Mesenchymal stem cell (in vitro differentiated cells and primary cell): Measurements from ENCODE around the gene METTL13. TPM values are rescaled to one million over a fixed set of nuclear protein-coding genes. Genes with fewer than 3 reads are reported as not detected.
A peak's percentile ranks its signal among the peaks of the same experiment; 100 is the strongest.

Source experiments
- DNase-seq: peaks from one replicate; pipeline ENCODE4 v3.0.0-alpha.2; 2013
- H2AFZ ChIP-seq: one replicate; pipeline ENCODE4 v1.6.1; 2013; ENCODE audit warnings: low read depth, mild to moderate bottlenecking, control low read depth, inconsistent platforms, low read length, moderate library complexity
- H2AK5ac ChIP-seq: 2 replicates; pipeline ENCODE4 v1.6.1; 2013; ENCODE audit warnings: low read length, moderate library complexity, mild to moderate bottlenecking, inconsistent platforms; ENCODE audit not compliant: severe bottlenecking
- H2BK120ac ChIP-seq: one replicate; pipeline ENCODE4 v1.6.1; 2013; ENCODE audit warnings: low read depth, mild to moderate bottlenecking, inconsistent platforms, low read length, moderate library complexity
- H2BK12ac ChIP-seq, 2 experiments: one replicate each; pipeline ENCODE4 v1.6.1; 2013; ENCODE audit warnings: inconsistent platforms in 2 of 2, low read length in 2 of 2, mild to moderate bottlenecking in 2 of 2, moderate library complexity in 2 of 2, control low read depth in 1 of 2
- H2BK15ac ChIP-seq: one replicate; pipeline ENCODE4 v1.6.1; 2013; ENCODE audit warnings: mild to moderate bottlenecking, low read depth, inconsistent platforms; ENCODE audit not compliant: poor library complexity, severe bottlenecking
- H2BK5ac ChIP-seq: 2 replicates; pipeline ENCODE4 v1.6.1; 2013; ENCODE audit warnings: low read depth, mild to moderate bottlenecking, low read length, control low read depth, inconsistent platforms; ENCODE audit not compliant: poor library complexity, severe bottlenecking
- H3K14ac ChIP-seq, 2 experiments: one replicate each; pipeline ENCODE4 v1.6.1; 2013; ENCODE audit warnings: inconsistent platforms in 2 of 2, low read length in 2 of 2, control low read depth in 1 of 2, mild to moderate bottlenecking in 1 of 2, moderate library complexity in 1 of 2
- H3K18ac ChIP-seq, 2 experiments: one replicate each; pipeline ENCODE4 v1.6.1; 2013; ENCODE audit warnings: inconsistent platforms in 2 of 2, low read length in 2 of 2, control low read depth in 1 of 2, low read depth in 1 of 2, mild to moderate bottlenecking in 1 of 2
- H3K23ac ChIP-seq, 2 experiments: one replicate each; pipeline ENCODE4 v1.6.1; 2013; ENCODE audit warnings: inconsistent platforms in 2 of 2, low read length in 2 of 2, mild to moderate bottlenecking in 2 of 2, moderate library complexity in 2 of 2, control low read depth in 1 of 2
- H3K27ac ChIP-seq: 2 replicates; pipeline ENCODE4 v1.5.1; 2013; ENCODE audit warnings: mild to moderate bottlenecking, moderate library complexity, low read length, control low read depth, inconsistent platforms; ENCODE audit not compliant: poor library complexity, severe bottlenecking
- H3K27me3 ChIP-seq, 2 experiments: 2 replicates each; pipeline versions ENCODE4 v1.6.1 to v1.7.0; 2013; ENCODE audit warnings: low read length in 2 of 2, mild to moderate bottlenecking in 2 of 2, moderate library complexity in 2 of 2, control low read depth in 1 of 2, inconsistent platforms in 1 of 2; ENCODE audit not compliant: control insufficient read depth in 1 of 2, insufficient read depth in 1 of 2
- H3K36me3 ChIP-seq, 2 experiments: 2 replicates each; pipeline versions ENCODE4 v1.6.1 to v1.7.0; 2013; ENCODE audit warnings: low read length in 2 of 2, control low read depth in 1 of 2, inconsistent platforms in 1 of 2, low read depth in 1 of 2, mild to moderate bottlenecking in 1 of 2; ENCODE audit not compliant: insufficient read depth in 2 of 2, control insufficient read depth in 1 of 2
- H3K4ac ChIP-seq, 2 experiments: one replicate each; pipeline ENCODE4 v1.6.1; 2013; ENCODE audit warnings: inconsistent platforms in 2 of 2, low read length in 2 of 2, mild to moderate bottlenecking in 2 of 2, moderate library complexity in 2 of 2, control low read depth in 1 of 2, low read depth in 1 of 2
- H3K4me1 ChIP-seq: 2 replicates; pipeline ENCODE4 v1.6.1; 2013; ENCODE audit warnings: low read depth, low read length, control low read depth; ENCODE audit not compliant: control insufficient read depth, insufficient read depth
- H3K4me2 ChIP-seq: 2 replicates; pipeline ENCODE4 v1.6.1; 2013; ENCODE audit warnings: low read length, mild to moderate bottlenecking, inconsistent platforms; ENCODE audit not compliant: poor library complexity, severe bottlenecking
- H3K4me3 ChIP-seq, 2 experiments: 2 replicates each; pipeline versions ENCODE4 v1.5.1 to v1.7.0; 2013; ENCODE audit warnings: low read length in 2 of 2, mild to moderate bottlenecking in 2 of 2, control low read depth in 1 of 2, low read depth in 1 of 2; ENCODE audit not compliant: insufficient read depth in 1 of 2
- H3K79me1 ChIP-seq: replicated peaks from 2 replicates; pipeline ENCODE4 v1.6.1; 2013; ENCODE audit warnings: mild to moderate bottlenecking, control low read depth, low read length, inconsistent platforms; ENCODE audit not compliant: poor library complexity, severe bottlenecking
- H3K9ac ChIP-seq: 2 replicates; pipeline ENCODE4 v1.7.0; 2013; ENCODE audit warnings: mild to moderate bottlenecking, low read length, moderate library complexity
- H3K9me3 ChIP-seq: 2 replicates; pipeline ENCODE4 v1.7.0; 2013; ENCODE audit warnings: mild to moderate bottlenecking, low read length; ENCODE audit not compliant: control insufficient read depth
- H4K8ac ChIP-seq: one replicate; pipeline ENCODE4 v1.6.1; 2013; ENCODE audit warnings: inconsistent platforms, mild to moderate bottlenecking, low read length, moderate library complexity
- H4K91ac ChIP-seq: one replicate; pipeline ENCODE4 v1.6.1; 2013; ENCODE audit warnings: mild to moderate bottlenecking, low read length, inconsistent platforms
- WGBS: methylation state at CpG from one replicate; pipeline ENCODE4 v1.1.7; 2013; ENCODE audit warnings: mixed read lengths; 5-methylcytosine and 5-hydroxymethylcytosine counted together
- polyA plus RNA-seq, 2 experiments: library from polyadenylated mRNA; stranded (reverse); fragments of 200-250 nt; gene quantifications; one replicate each; pipeline ENCODE4 v1.2.3, GENCODE V29; 2013

The METTL13 gene, protein sequence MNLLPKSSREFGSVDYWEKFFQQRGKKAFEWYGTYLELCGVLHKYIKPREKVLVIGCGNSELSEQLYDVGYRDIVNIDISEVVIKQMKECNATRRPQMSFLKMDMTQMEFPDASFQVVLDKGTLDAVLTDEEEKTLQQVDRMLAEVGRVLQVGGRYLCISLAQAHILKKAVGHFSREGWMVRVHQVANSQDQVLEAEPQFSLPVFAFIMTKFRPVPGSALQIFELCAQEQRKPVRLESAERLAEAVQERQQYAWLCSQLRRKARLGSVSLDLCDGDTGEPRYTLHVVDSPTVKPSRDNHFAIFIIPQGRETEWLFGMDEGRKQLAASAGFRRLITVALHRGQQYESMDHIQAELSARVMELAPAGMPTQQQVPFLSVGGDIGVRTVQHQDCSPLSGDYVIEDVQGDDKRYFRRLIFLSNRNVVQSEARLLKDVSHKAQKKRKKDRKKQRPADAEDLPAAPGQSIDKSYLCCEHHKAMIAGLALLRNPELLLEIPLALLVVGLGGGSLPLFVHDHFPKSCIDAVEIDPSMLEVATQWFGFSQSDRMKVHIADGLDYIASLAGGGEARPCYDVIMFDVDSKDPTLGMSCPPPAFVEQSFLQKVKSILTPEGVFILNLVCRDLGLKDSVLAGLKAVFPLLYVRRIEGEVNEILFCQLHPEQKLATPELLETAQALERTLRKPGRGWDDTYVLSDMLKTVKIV
- 10.4 TPM for polyA plus RNA-seq (2013, experiment 1 of 2)
- 11.3 TPM for polyA plus RNA-seq (2013, experiment 2 of 2)

DNA sequence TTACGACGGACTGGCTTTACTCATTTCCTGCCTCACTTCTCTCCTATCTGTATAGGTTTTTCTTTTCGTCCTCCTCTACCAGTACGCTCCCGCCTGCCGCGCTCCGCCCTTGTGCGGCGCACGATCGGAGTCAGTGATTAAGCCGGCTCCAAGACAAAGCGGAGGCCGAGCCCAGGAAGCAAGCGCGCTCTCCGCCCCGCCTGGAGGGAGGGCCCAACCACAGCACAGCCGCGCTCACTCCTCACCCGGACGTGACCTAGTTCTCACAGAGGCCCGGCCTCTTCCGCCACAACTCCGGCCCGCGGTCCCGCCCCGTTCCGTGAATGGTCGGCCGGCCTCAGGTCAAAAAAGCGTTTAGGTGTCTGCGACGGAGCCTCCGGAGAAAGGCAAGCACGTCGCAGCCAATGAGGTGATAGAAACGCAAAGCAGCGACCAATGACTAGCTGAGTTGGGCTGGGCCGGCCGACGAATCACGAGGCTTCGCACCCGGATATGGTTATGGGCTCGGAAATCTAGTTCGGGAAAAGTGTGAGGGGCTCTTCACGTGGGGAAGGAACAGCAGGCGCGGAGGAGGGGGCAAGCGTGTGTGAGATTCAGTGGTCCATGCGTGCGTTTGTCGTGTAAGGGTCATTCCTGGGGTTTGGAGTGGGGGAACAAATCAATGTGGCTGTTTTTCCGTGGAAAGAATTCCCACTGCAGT is at the start of gene METTL13:
Gene METTL13 (plus strand): TSS at position 485 of the 700 bp plus-strand sequence. CDS start 308 bp downstream, outside the sequence.
- no peaks in the 10 kb centered on the region for H3K9me3 ChIP-seq
- WGBS: under 1% methylated on average over 57 of the region's 57 CpGs
- H3K79me1 ChIP-seq: peaks cover 30% of the 10 kb centered on the region

DNA sequence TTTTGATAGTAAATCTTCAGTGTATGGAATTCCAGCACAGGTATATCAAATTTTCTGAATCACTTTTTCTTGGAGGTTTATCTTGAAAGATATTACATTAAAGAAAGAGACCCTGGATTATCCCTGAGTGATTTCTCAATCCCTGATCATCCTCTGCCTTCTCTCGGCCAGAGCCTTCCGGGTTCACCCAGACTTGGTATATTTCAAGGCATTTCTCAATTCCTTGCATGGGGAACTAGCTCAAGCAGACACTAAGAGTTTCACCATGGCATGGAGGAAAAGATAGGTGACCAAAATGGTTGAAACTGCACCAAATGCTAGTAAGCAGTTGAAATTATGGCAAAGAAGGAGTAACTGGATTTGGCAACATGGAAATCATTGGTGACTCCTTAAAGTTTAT is 45.3 kb upstream of the METTL13 start:
- 98% methylated on average over 2 of the region's 2 CpGs for WGBS
- no peak overlapping the region for H4K8ac ChIP-seq
- no peak overlapping the region for H3K9ac ChIP-seq
- no peak for DNase-seq
- peaks cover 22% of the 10 kb centered on the region for H3K79me1 ChIP-seq
- no peak overlapping the region for H2BK5ac ChIP-seq
- no peaks in the 10 kb centered on the region for H3K4me1 ChIP-seq
- no peak overlapping the region for H2BK12ac ChIP-seq
- no peak overlapping the region for H4K91ac ChIP-seq
- H3K14ac ChIP-seq: no peak overlapping the region
- H3K27me3 ChIP-seq: no peaks in the 10 kb centered on the region
- H2BK120ac ChIP-seq: no peak overlapping the region
- peaks cover 9 to 60% of the 10 kb centered on the region in 2 experiments for H3K36me3 ChIP-seq
- no peaks in the 10 kb centered on the region for H3K9me3 ChIP-seq
- H3K23ac ChIP-seq: no peak overlapping the region
- H3K18ac ChIP-seq: no peak overlapping the region
- H2AK5ac ChIP-seq: no peak overlapping the region
- no peak overlapping the region for H2BK15ac ChIP-seq
- H3K4me3 ChIP-seq: no peak overlapping the region
- H3K4me2 ChIP-seq: no peak overlapping the region
- no peak overlapping the region for H2AFZ ChIP-seq
- no peak overlapping the region for H3K4ac ChIP-seq
- H3K27ac ChIP-seq: no peak overlapping the region

More for the DNA sequence above, at the start of gene METTL13:
- peak within 1 kb of the TSS; percentile 54 to 77 for H3K18ac ChIP-seq
- H4K91ac ChIP-seq: peak within 1 kb of the TSS; percentile 63
- H3K9ac ChIP-seq: peak within 1 kb of the TSS; percentile 95
- H3K36me3 ChIP-seq: peaks cover 17 to 32% of the 10 kb centered on the region in 2 experiments
- peak within 1 kb of the TSS in 1 of 2 experiments; percentile 86 for H3K14ac ChIP-seq
- no peak within 1 kb of the TSS for H2BK12ac ChIP-seq
- H2BK15ac ChIP-seq: no peak within 1 kb of the TSS
- peak within 1 kb of the TSS; percentile 95 for H3K27ac ChIP-seq
- no peak within 1 kb of the TSS for H2BK5ac ChIP-seq
- H4K8ac ChIP-seq: peak within 1 kb of the TSS; percentile 69
- peaks cover 7% of the 10 kb centered on the region for H3K4me1 ChIP-seq
- H3K27me3 ChIP-seq: no peaks in the 10 kb centered on the region
- peak within 1 kb of the TSS in 1 of 2 experiments; percentile 51 for H3K23ac ChIP-seq
- peak within 1 kb of the TSS; percentile 88 for H3K4me2 ChIP-seq
- peak within 1 kb of the TSS; percentile 75 for H2AFZ ChIP-seq
- peak within 1 kb of the TSS; percentile 28 to 65 for H3K4ac ChIP-seq
- DNase-seq: peak; percentile 100
- peak within 1 kb of the TSS; percentile 42 for H2BK120ac ChIP-seq
- H3K4me3 ChIP-seq: peak within 1 kb of the TSS; percentile 79 to 99
- H2AK5ac ChIP-seq: no peak within 1 kb of the TSS

DNA sequence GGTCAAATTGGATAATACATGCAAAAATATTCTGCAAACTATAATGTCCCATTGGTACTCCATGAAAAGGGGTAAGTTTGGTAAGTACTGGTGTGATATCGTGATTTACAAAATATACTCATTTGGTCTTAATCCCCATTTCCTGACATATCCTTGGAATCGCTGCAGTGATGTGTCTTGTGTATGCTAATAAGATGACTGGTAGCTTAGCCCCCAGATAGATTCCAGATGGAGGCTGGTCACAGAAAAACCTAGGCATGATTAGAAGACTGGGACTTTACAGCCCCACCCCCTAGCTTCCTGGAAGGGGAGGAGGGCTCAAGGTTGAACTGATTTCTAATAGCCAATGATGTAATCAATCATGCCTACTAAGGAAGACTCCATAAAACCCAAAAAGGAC is 42.5 kb upstream of the METTL13 start:
- DNase-seq: no peak
- peak overlapping the region; percentile 44 for H2AK5ac ChIP-seq
- H3K36me3 ChIP-seq: peaks cover 9 to 41% of the 10 kb centered on the region in 2 experiments
- no peaks in the 10 kb centered on the region for H3K9me3 ChIP-seq
- H2BK5ac ChIP-seq: no peak overlapping the region
- no peak overlapping the region for H3K14ac ChIP-seq
- no peak overlapping the region for H3K4ac ChIP-seq
- no peak overlapping the region for H3K23ac ChIP-seq
- H3K27me3 ChIP-seq: no peaks in the 10 kb centered on the region
- peaks cover 21% of the 10 kb centered on the region for H3K79me1 ChIP-seq
- no peak overlapping the region for H3K18ac ChIP-seq
- H4K91ac ChIP-seq: no peak overlapping the region
- peak overlapping the region in 1 of 2 experiments; percentile 89 for H3K4me3 ChIP-seq
- no peak overlapping the region for H2AFZ ChIP-seq
- H3K27ac ChIP-seq: no peak overlapping the region
- peaks cover 2% of the 10 kb centered on the region for H3K4me1 ChIP-seq
- no peak overlapping the region for H4K8ac ChIP-seq
- no peak overlapping the region for H2BK15ac ChIP-seq
- no peak overlapping the region for H3K4me2 ChIP-seq
- H2BK120ac ChIP-seq: no peak overlapping the region
- peak overlapping the region; percentile 100 for H3K9ac ChIP-seq
- no peak overlapping the region for H2BK12ac ChIP-seq
- WGBS: 80% methylated on average over 1 of the region's 2 CpGs
